ENCODE data around the gene BRPF3. TPM values are rescaled to one million over a fixed set of nuclear protein-coding genes. Genes with fewer than 3 reads are reported as not detected.

BRPF3 gene
- total RNA-seq, 1 donor from 2014 or later: 32.0 TPM

DNA sequence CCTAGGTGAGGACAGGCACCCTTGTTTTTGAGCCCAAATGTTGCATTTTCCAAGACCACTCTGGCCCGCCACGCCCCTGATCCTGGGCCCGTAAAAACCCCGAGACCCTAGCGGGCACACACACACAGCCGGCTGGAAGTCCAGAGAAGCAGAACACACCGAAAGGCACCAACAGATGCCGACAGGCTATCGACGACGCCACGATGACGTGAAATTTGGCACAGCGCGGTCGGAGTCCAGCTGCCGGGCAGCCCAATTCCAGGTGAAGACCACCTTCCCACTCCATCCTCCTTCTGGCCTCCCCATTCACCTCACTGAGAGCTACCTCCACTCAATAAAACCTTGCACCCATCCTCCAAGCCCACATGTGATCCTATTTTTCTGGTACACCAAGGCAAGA is 39.3 kb downstream of the BRPF3 start:
- H3K36me3 ChIP-seq (ENCODE audit: insufficient read depth, low read length): peaks cover 12% of the 10 kb centered on the region
- H3K27ac Mint-ChIP-seq (ENCODE audit: unreplicated experiment): no peak overlapping the region
- DNase-seq (ENCODE audit: low read depth) (no peak), FAIRE-seq (no peak)
- H3K27ac ChIP-seq (ENCODE audit: low read depth, low read length): no peak overlapping the region
- no peak overlapping the region for H3K4me2 ChIP-seq (ENCODE audit: low read length)
- H3K4me3 Mint-ChIP-seq (ENCODE audit: unreplicated experiment): no peak overlapping the region
- no peaks in the 10 kb centered on the region for H3K4me1 ChIP-seq (ENCODE audit: insufficient read depth, low read length)
- no peaks in the 10 kb centered on the region for H4K20me1 ChIP-seq (ENCODE audit: insufficient read depth, low read length)
- H3K9me3 ChIP-seq (ENCODE audit: insufficient read depth, low read depth, low read length): no peaks in the 10 kb centered on the region
- peaks cover 5% of the 10 kb centered on the region for H3K4me1 Mint-ChIP-seq (ENCODE audit: low read depth, unreplicated experiment)
- H3K4me3 ChIP-seq (ENCODE audit: insufficient read depth, low read depth, low read length): no peak overlapping the region
- no peaks in the 10 kb centered on the region for H3K27me3 ChIP-seq (ENCODE audit: insufficient read depth, low read length)
- H3K9me3 Mint-ChIP-seq (ENCODE audit: unreplicated experiment): peaks cover 4% of the 10 kb centered on the region
- TF ChIP-seq, protein P1, sequence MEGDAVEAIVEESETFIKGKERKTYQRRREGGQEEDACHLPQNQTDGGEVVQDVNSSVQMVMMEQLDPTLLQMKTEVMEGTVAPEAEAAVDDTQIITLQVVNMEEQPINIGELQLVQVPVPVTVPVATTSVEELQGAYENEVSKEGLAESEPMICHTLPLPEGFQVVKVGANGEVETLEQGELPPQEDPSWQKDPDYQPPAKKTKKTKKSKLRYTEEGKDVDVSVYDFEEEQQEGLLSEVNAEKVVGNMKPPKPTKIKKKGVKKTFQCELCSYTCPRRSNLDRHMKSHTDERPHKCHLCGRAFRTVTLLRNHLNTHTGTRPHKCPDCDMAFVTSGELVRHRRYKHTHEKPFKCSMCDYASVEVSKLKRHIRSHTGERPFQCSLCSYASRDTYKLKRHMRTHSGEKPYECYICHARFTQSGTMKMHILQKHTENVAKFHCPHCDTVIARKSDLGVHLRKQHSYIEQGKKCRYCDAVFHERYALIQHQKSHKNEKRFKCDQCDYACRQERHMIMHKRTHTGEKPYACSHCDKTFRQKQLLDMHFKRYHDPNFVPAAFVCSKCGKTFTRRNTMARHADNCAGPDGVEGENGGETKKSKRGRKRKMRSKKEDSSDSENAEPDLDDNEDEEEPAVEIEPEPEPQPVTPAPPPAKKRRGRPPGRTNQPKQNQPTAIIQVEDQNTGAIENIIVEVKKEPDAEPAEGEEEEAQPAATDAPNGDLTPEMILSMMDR (IDR thresholded peaks at IDR 0.05; ENCODE audit: insufficient read depth, low read depth, low read length): no peak
- TF ChIP-seq EZH2 (IDR thresholded peaks at IDR 0.05; ENCODE audit: insufficient read depth, low read length): no peak
- H3K9ac ChIP-seq (ENCODE audit: low read length): no peak overlapping the region
- H3K36me3 Mint-ChIP-seq (ENCODE audit: low read depth, unreplicated experiment): peaks cover 14% of the 10 kb centered on the region
- no peak overlapping the region for H2AFZ ChIP-seq (ENCODE audit: low read depth, low read length)
- H3K79me2 ChIP-seq (ENCODE audit: insufficient read depth, low read length): no peaks in the 10 kb centered on the region
- H3K27me3 Mint-ChIP-seq (ENCODE audit: low read depth, unreplicated experiment): no peaks in the 10 kb centered on the region

DNA sequence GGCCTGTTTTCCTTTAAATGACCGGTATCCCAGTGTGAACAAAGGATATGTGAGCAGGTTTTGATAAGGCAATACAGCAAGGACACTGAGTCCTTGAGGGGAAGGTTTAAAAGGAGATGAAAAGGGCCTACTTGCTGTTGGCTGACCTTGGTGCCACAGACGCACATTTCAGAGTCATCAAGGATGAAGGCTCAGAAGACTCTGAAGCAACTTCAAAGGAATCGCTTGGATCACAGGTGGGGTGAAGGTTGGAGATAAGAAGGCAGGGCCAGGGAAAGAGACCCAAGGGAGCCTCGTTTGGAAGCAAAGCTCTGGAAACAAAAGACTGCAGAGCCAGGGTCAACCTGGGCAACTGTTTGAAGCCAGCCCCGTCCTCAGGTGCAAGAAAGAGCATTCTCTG is 43.2 kb downstream of the BRPF3 start:
- H3K4me2 ChIP-seq (ENCODE audit: low read length): no peak overlapping the region
- H3K36me3 ChIP-seq (ENCODE audit: insufficient read depth, low read length): no peaks in the 10 kb centered on the region
- Mint-ChIP-seq H3K4me1 (ENCODE audit: low read depth, unreplicated experiment) (peaks cover 11% of the 10 kb centered on the region), H3K4me3 (ENCODE audit: unreplicated experiment) (no peak overlapping the region), H3K27ac (ENCODE audit: unreplicated experiment) (no peak overlapping the region), H3K36me3 (ENCODE audit: low read depth, unreplicated experiment) (peaks cover 2% of the 10 kb centered on the region), H3K27me3 (ENCODE audit: low read depth, unreplicated experiment) (peaks cover 5% of the 10 kb centered on the region), H3K9me3 (ENCODE audit: unreplicated experiment) (peaks cover 4% of the 10 kb centered on the region)
- no peak overlapping the region for H2AFZ ChIP-seq (ENCODE audit: low read depth, low read length)
- no peak for TF ChIP-seq EZH2 (IDR thresholded peaks at IDR 0.05; ENCODE audit: insufficient read depth, low read length)
- no peaks in the 10 kb centered on the region for H3K9me3 ChIP-seq (ENCODE audit: insufficient read depth, low read depth, low read length)
- no peak for FAIRE-seq
- no peaks in the 10 kb centered on the region for H3K79me2 ChIP-seq (ENCODE audit: insufficient read depth, low read length)
- H3K9ac ChIP-seq (ENCODE audit: low read length): no peak overlapping the region
- no peak for DNase-seq (ENCODE audit: low read depth)
- no peak overlapping the region for H3K27ac ChIP-seq (ENCODE audit: low read depth, low read length)
- H4K20me1 ChIP-seq (ENCODE audit: insufficient read depth, low read length): no peaks in the 10 kb centered on the region
- no peak overlapping the region for H3K4me3 ChIP-seq (ENCODE audit: insufficient read depth, low read depth, low read length)
- no peaks in the 10 kb centered on the region for H3K4me1 ChIP-seq (ENCODE audit: insufficient read depth, low read length)
- no peaks in the 10 kb centered on the region for H3K27me3 ChIP-seq (ENCODE audit: insufficient read depth, low read length)

DNA sequence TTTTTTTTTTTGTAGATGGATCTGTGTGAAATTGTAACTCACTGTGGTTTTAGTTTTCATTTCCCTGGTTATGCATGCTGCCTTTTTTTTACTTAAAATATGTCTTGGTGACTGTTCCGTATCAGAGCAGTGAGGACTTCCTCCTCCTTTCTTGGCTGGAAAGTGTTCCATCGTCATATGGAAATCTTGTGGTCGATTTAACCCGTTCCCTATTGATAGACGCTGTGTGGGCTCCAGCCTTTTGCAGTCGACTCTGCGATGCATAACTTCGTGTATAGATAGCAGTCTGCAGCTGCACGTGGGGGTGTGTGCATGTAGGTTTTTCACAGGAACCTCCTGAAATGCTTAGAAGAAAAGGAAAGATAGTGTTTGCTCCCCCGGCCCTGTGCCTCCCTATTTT is 45.2 kb downstream of the BRPF3 start:
- Histone ChIP-seq H3K79me2 (ENCODE audit: insufficient read depth, low read length) (no peaks in the 10 kb centered on the region), H3K36me3 (ENCODE audit: insufficient read depth, low read length) (no peaks in the 10 kb centered on the region), H3K4me1 (ENCODE audit: insufficient read depth, low read length) (no peaks in the 10 kb centered on the region), H3K9me3 (ENCODE audit: insufficient read depth, low read depth, low read length) (no peaks in the 10 kb centered on the region), H2AFZ (ENCODE audit: low read depth, low read length) (no peak overlapping the region), H3K4me2 (ENCODE audit: low read length) (no peak overlapping the region), H3K27me3 (ENCODE audit: insufficient read depth, low read length) (no peaks in the 10 kb centered on the region), H3K4me3 (ENCODE audit: insufficient read depth, low read depth, low read length) (no peak overlapping the region), H3K27ac (ENCODE audit: low read depth, low read length) (no peak overlapping the region), H4K20me1 (ENCODE audit: insufficient read depth, low read length) (no peaks in the 10 kb centered on the region), H3K9ac (ENCODE audit: low read length) (no peak overlapping the region)
- TF ChIP-seq EZH2 (IDR thresholded peaks at IDR 0.05; ENCODE audit: insufficient read depth, low read length): no peak
- TF ChIP-seq, protein P1 (IDR thresholded peaks at IDR 0.05; ENCODE audit: insufficient read depth, low read depth, low read length): no peak
- no peak overlapping the region for H3K27ac Mint-ChIP-seq (ENCODE audit: unreplicated experiment)
- no peak overlapping the region for H3K4me3 Mint-ChIP-seq (ENCODE audit: unreplicated experiment)
- peaks cover 7% of the 10 kb centered on the region for H3K27me3 Mint-ChIP-seq (ENCODE audit: low read depth, unreplicated experiment)
- FAIRE-seq (no peak), DNase-seq (ENCODE audit: low read depth) (no peak)
- no peaks in the 10 kb centered on the region for H3K36me3 Mint-ChIP-seq (ENCODE audit: low read depth, unreplicated experiment)
- peaks cover 8% of the 10 kb centered on the region for H3K4me1 Mint-ChIP-seq (ENCODE audit: low read depth, unreplicated experiment)
- H3K9me3 Mint-ChIP-seq (ENCODE audit: unreplicated experiment): no peaks in the 10 kb centered on the region

Data from astrocyte (in vitro differentiated cells and primary cell).